Glutamatergic neuron (in vitro differentiated cells): ENCODE results near the gene WDR82. TPM values are rescaled to one million over a fixed set of nuclear protein-coding genes. Genes with fewer than 3 reads are reported as not detected.

ENCODE experiments used
- DNase-seq: peaks from one replicate; pipeline ENCODE4 v3.0.0; 2022
- H3K27ac Mint-ChIP-seq: one replicate; pipeline ENCODE4 v1.8.0; 2020; ENCODE audit warnings: mild to moderate bottlenecking, mixed read lengths, inconsistent platforms; ENCODE audit not compliant: unreplicated experiment
- H3K27me3 Mint-ChIP-seq: one replicate; pipeline ENCODE4 v1.8.0; 2020; ENCODE audit warnings: mild to moderate bottlenecking, moderate library complexity, mixed read lengths, inconsistent platforms; ENCODE audit not compliant: unreplicated experiment
- H3K36me3 Mint-ChIP-seq: one replicate; pipeline ENCODE4 v1.8.0; 2020; ENCODE audit warnings: mild to moderate bottlenecking, mixed read lengths, inconsistent platforms; ENCODE audit not compliant: unreplicated experiment
- H3K4me1 Mint-ChIP-seq: one replicate; pipeline ENCODE4 v1.8.0; 2020; ENCODE audit warnings: mild to moderate bottlenecking, low read depth, mixed read lengths, inconsistent platforms; ENCODE audit not compliant: unreplicated experiment
- H3K4me3 Mint-ChIP-seq: one replicate; pipeline ENCODE4 v1.8.0; 2020; ENCODE audit warnings: mild to moderate bottlenecking, mixed read lengths, inconsistent platforms; ENCODE audit not compliant: unreplicated experiment
- H3K9me3 Mint-ChIP-seq: one replicate; pipeline ENCODE4 v1.8.0; 2020; ENCODE audit warnings: mild to moderate bottlenecking, moderate library complexity, mixed read lengths, inconsistent platforms; ENCODE audit not compliant: unreplicated experiment
- CTCF ChIP-seq: fragments of 200-600 bp; sonication (generic); IDR thresholded peaks from one replicate; pipeline ENCODE4 v1.5.0; 2021; ENCODE audit not compliant: partially characterized antibody, unreplicated experiment
- total RNA-seq: library from RNA; stranded (reverse); fragmentation: NEBNext Ultra II Directional; extraction: Animal tissue kit (Norgen Biotek cat#: 25700); gene quantifications from one replicate; pipeline ENCODE4 v1.2.1, GENCODE V29; 2021; ENCODE audit not compliant: unreplicated experiment

WDR82 gene
- total RNA-seq, 1 donor from 2014 or later: 118 TPM

- peaks cover 20% of the 10 kb centered on the region for H3K27me3 Mint-ChIP-seq
- no peak for TF ChIP-seq CTCF
- no peaks in the 10 kb centered on the region for H3K36me3 Mint-ChIP-seq
- H3K4me1 Mint-ChIP-seq: peaks cover 23% of the 10 kb centered on the region
- DNase-seq: no peak
- no peak overlapping the region for H3K27ac Mint-ChIP-seq
- H3K9me3 Mint-ChIP-seq: peaks cover 21% of the 10 kb centered on the region
- peak overlapping the region; percentile 98 for H3K4me3 Mint-ChIP-seq
Measured at GRCh38 chr3:52237006-52237656, 41.3 kb downstream of the WDR82 start.

- no peak for DNase-seq
- peak; percentile 19 for TF ChIP-seq CTCF
- Mint-ChIP-seq H3K4me1 (peaks cover 27% of the 10 kb centered on the region), H3K4me3 (no peak overlapping the region), H3K9me3 (peaks cover 21% of the 10 kb centered on the region), H3K27me3 (peaks cover 22% of the 10 kb centered on the region), H3K36me3 (no peaks in the 10 kb centered on the region), H3K27ac (no peak overlapping the region)
Measured at GRCh38 chr3:52236424-52236886, 42.0 kb downstream of the WDR82 start.

GRCh38 chr3:52234516-52235447, 43.7 kb downstream of the WDR82 start:
- H3K4me3 Mint-ChIP-seq: no peak overlapping the region
- H3K27ac Mint-ChIP-seq: no peak overlapping the region
- H3K4me1 Mint-ChIP-seq: peaks cover 14% of the 10 kb centered on the region
- TF ChIP-seq CTCF: no peak
- H3K36me3 Mint-ChIP-seq: no peaks in the 10 kb centered on the region
- peaks cover 16% of the 10 kb centered on the region for H3K27me3 Mint-ChIP-seq
- DNase-seq: no peak
- H3K9me3 Mint-ChIP-seq: peaks cover 10% of the 10 kb centered on the region

- H3K4me1 Mint-ChIP-seq: peaks cover 14% of the 10 kb centered on the region
- H3K9me3 Mint-ChIP-seq: peaks cover 5% of the 10 kb centered on the region
- no peak for DNase-seq
- peaks cover 14% of the 10 kb centered on the region for H3K27me3 Mint-ChIP-seq
- H3K36me3 Mint-ChIP-seq: no peaks in the 10 kb centered on the region
- H3K4me3 Mint-ChIP-seq: no peak overlapping the region
- H3K27ac Mint-ChIP-seq: no peak overlapping the region
- TF ChIP-seq CTCF: no peak
Measured at GRCh38 chr3:52233968-52234367, 44.5 kb downstream of the WDR82 start.
